Ovary (tissue), 10 donors: Measurements from ENCODE around the gene CPD. TPM values are rescaled to one million over a fixed set of nuclear protein-coding genes. Genes with fewer than 3 reads are reported as not detected.

Experiments used
- DNase-seq, 5 donors: peaks; one replicate each; pipeline ENCODE4 v3.0.0-alpha.2; 2019 to 2020
- H3K27ac ChIP-seq, 2 donors: fragments of 200-600 bp; one replicate each; pipeline versions ENCODE4 v1.5.1 to v1.8.0; 2019 to 2022
- H3K27me3 ChIP-seq: fragments of 200-600 bp; one replicate; pipeline ENCODE4 v1.8.0; 2022
- H3K36me3 ChIP-seq: fragments of 200-600 bp; sonication (generic); one replicate; pipeline ENCODE4 v1.5.1; 2019
- H3K4me1 ChIP-seq: one replicate; pipeline ENCODE4 v1.8.1; 2013; ENCODE audit warnings: mild to moderate bottlenecking, moderate library complexity; ENCODE audit not compliant: insufficient read depth
- H3K4me3 ChIP-seq: fragments of 200-600 bp; sonication (generic); one replicate; pipeline ENCODE4 v1.5.1; 2017
- H3K9me3 ChIP-seq, 2 donors: fragments of 200-600 bp in 1 of 2; sonication (generic) in 1 of 2; one replicate each; pipeline versions ENCODE4 v1.5.1 to v1.8.1; 2013 to 2019; ENCODE audit warnings: mild to moderate bottlenecking in 1 of 2, moderate library complexity in 1 of 2
- CTCF ChIP-seq, 3 donors: fragments of 450-650 bp in 2 of 3; fragments of 200-600 bp in 1 of 3; IDR thresholded peaks; one replicate each; pipeline versions ENCODE4 v1.5.1 to v1.8.0; 2016 to 2022; ENCODE audit warnings: antibody characterized with exemption in 3 of 3, mild to moderate bottlenecking in 1 of 3
- EP300 ChIP-seq: sonication (generic); formaldehyde crosslinking; IDR thresholded peaks from one replicate; pipeline ENCODE4 v1.6.1; 2017; ENCODE audit warnings: antibody characterized with exemption
- POLR2A ChIP-seq: fragments of 450-650 bp; IDR thresholded peaks from one replicate; pipeline ENCODE4 v1.6.1; 2017; ENCODE audit warnings: antibody characterized with exemption, mild to moderate bottlenecking, moderate library complexity
- WGBS, 3 donors: extraction: QIAGEN DNeasy Blood & Tissue Kit in 1 of 3; methylation state at CpG; one replicate each; pipeline versions ENCODE4 v1.1.5 to v1.1.7; 2013 to 2017; 5-methylcytosine and 5-hydroxymethylcytosine counted together
- intact Hi-C, 4 donors: fragments of 100-400 bp; cut with DNase I; formaldehyde crosslinking; loops; one replicate each; pipeline versions ENCODE4 v1.11.0 to v1.15.1; 2022 to 2023
- long read RNA-seq, 3 donors: library from polyadenylated mRNA in 2 of 3; unstranded in 2 of 3; transcript quantifications; one replicate each; pipeline ENCODE4 v2.0.0 and lab custom pipeline, GENCODE V29; 2021 to 2026
- polyA plus RNA-seq, 2 donors: library from polyadenylated mRNA; stranded (reverse); fragments of 200-250 nt in 1 of 2; fragments of 350-450 nt in 1 of 2; fragmentation: Illumina TruSeq in 1 of 2; extraction: RNeasy Lipid Tissue Mini Kit (QIAGEN cat#74804) in 1 of 2; gene quantifications; one replicate each; pipeline ENCODE4 v1.2.3, GENCODE V29; 2013 to 2014
- total RNA-seq, 7 donors: library from RNA; depleted of rRNA in 2 of 7; stranded (reverse); fragments of >200 nt in 2 of 7; fragmentation: NEBNext Ultra II Directional in 3 of 7; extraction: Animal tissue kit (Norgen Biotek cat#: 25700) in 3 of 7; gene quantifications; one replicate each; pipeline versions ENCODE4 v1.1.0 to v1.2.4, GENCODE V29; 2016 to 2023
- donor health status: DM: no; HTN: no; CAD: no; lungs with moderate emphysema.
- donor health status: DM: no; HTN: no; CAD: no.
- donor health status: Bipolar disorder and iron deficiency.
- donor health status: DM: yes; HTN: yes; CAD: no.
- donor health status: DM: no; HTN: no; CAD: no.
- donor health status: DM: yes; HTN: yes; CAD: no.

The CPD gene
- total RNA-seq (10 to 100 TPM; 24.4 to 53.8 (median 30.8) TPM), polyA plus RNA-seq (10 to 100 TPM in 1 of 2 donors, 1 to 10 TPM in 1; 8.6 to 18.9 TPM)
- long read RNA-seq, donor 1, partial matches to known transcripts = 8 of 9 reads
- long read RNA-seq, donor 1, other reads (novel, unspliced or antisense) = 1 of 9 reads
- long read RNA-seq, donor 2, full-length matches to known transcripts = 10 of 10 reads
- long read RNA-seq, donor 2, partial matches to known transcripts = 0 of 10 reads
- long read RNA-seq, donor 2, other reads (novel, unspliced or antisense) = 0 of 10 reads
- long read RNA-seq, donor 3, full-length matches to known transcripts = 43 of 46 reads
- long read RNA-seq, donor 3, partial matches to known transcripts = 0 of 46 reads
- long read RNA-seq, donor 3, other reads (novel, unspliced or antisense) = 3 of 46 reads

DNA sequence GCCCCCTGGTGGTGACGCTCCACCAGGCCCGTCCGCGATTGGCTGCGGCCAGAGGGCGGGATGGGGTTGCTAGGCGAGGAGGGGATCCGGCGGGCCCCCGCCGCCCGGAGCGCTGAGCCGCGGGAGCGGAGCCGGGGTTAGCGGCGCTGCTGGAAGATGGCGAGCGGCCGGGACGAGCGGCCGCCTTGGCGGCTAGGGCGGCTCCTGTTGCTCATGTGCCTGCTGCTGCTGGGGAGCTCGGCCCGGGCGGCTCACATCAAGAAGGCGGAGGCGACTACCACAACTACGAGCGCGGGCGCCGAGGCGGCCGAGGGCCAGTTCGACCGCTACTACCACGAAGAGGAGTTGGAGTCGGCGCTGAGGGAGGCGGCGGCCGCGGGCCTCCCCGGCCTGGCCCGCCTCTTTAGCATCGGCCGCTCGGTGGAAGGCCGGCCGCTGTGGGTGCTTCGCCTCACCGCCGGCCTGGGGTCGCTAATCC, at the start of gene CPD:
Gene CPD, plus strand, starts transcription at position 103 of the 478 bp plus-strand sequence. Its CDS starts 54 bp downstream, at position 157.
- 0 to 1% (median 0%) methylated on average over 52 to 59 of the region's 59 CpGs for WGBS, 3 donors
- Histone ChIP-seq H3K27me3 (no peaks in the 10 kb centered on the region), H3K4me1 (peaks cover 4% of the 10 kb centered on the region), H3K27ac (peak within 1 kb of the TSS; percentile 32 to 73), H3K36me3 (no peaks in the 10 kb centered on the region), H3K4me3 (peak within 1 kb of the TSS; percentile 88), H3K9me3 (no peaks in the 10 kb centered on the region)
- intact Hi-C loops = loop anchor here in 1 of 4 donors (5.0 kb wide), 1 partner anchor 262 kb away; the partner anchor contains the start of gene NSRP1
- DNase-seq = peak; percentile 96 to 99 (median 98)
- TF ChIP-seq POLR2A = peak; percentile 89
- TF ChIP-seq CTCF (IDR thresholded peaks at IDR 0.05) = no peak
- TF ChIP-seq EP300 = no peak

DNA sequence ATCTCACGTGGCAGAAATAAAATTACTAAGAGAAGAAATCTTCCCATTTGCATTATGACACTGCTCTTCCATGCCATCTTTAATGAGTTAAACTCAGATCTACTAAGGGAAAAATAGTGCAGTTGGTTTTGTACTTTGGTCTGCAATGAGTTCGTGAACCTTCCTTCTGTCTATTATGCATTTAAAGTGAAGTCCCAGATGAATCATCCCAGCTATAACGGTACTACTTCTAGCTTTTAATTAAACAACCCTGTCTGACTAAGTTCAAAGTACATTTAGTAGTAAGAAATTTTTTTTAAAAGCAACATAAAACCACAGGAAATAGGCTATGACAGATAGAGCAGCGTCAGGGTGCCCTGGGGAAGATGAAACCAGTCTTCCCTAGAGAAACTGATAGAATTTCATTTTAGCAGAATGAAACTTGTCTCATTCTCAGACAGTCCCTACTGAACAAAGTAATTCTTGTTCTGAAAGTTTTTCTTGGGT, 46.6 kb upstream of the CPD start:
- WGBS, 3 donors = 44 to 54% (median 46%) methylated on average over 4 of the region's 4 CpGs
- H3K27me3 ChIP-seq = no peaks in the 10 kb centered on the region
- H3K27ac ChIP-seq = no peak overlapping the region
- intact Hi-C loops = no loop called here
- no peaks in the 10 kb centered on the region for H3K9me3 ChIP-seq
- no peak for DNase-seq
- no peaks in the 10 kb centered on the region for H3K4me1 ChIP-seq
- TF ChIP-seq POLR2A = no peak
- TF ChIP-seq EP300 = no peak
- TF ChIP-seq CTCF (IDR thresholded peaks at IDR 0.05) = no peak
- H3K36me3 ChIP-seq = no peaks in the 10 kb centered on the region
- H3K4me3 ChIP-seq = no peak overlapping the region

DNA sequence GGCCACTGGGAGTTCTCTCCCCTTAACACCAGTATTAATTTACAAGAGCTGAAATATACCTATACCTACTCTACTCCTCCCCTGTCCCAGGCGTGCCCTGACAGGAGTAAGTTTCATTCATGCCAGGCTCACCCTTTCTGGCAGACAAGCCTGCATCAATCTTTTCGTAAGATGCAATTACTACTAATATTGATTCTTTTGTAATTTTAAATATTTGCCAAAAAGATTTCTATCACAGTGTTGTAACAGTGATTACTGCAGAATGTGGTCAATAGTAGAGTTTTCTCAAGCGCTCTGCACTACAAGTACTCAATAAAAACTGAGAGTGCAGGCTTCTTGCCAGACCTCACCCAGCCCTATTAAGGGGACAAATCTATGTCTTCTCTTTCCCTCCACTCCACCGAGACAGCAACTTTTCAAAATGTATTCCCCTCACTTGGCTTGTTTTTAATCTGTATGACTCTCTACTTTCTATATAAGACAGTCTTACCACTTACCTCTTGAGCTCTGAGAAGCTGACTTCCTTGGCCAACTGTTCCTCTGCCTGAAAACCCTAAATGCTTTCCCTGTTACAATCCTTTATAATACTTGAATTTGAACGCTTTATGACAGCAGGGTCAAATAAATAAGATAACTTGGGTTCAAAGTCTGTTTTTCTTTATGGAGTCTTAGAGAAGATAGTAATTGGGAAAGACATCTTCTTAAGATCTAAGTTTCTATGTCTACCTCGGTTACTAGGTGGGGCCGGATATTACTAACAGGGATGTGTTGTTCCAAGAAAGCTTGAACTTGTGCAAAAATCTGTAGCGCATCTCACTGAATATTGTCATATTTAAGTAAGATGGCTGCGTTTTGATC, 45.0 kb upstream of the CPD start, which contains the start of gene TMIGD1:
Gene TMIGD1, minus strand, starts transcription at position 555 of the 858 bp plus-strand sequence. CDS start 1,924 bp downstream, outside the sequence.
- Histone ChIP-seq H3K4me1 (no peaks in the 10 kb centered on the region), H3K9me3 (no peaks in the 10 kb centered on the region), H3K27ac (no peak within 1 kb of the TSS), H3K4me3 (no peak within 1 kb of the TSS), H3K36me3 (no peaks in the 10 kb centered on the region), H3K27me3 (no peaks in the 10 kb centered on the region)
- 85 to 90% (median 90%) methylated on average over 9 of the region's 9 CpGs for WGBS, 3 donors
- TF ChIP-seq EP300 (no peak), CTCF (IDR thresholded peaks at IDR 0.05) (no peak), POLR2A (no peak)
- DNase-seq = no peak
- intact Hi-C loops = no loop called here

DNA sequence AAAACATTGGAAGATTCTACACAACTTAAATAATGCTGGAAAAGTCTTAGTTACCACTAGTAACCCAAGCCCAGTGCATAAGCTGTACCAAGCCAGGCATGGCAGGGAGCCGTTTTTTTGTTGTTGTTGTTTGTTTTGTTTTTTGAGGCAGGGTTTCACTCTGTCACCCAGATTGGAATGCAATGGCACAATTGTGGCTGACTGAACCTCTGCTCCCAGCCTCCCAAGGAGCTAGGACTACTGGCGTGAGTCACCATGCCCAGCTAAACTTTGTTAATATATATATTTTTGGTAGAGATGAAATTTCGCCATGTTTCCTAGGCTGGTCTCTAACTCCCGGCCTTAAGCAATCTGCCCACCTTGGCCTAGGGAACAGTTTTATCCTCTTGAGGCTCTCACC, 44.3 kb upstream of the CPD start:
- DNase-seq = no peak
- TF ChIP-seq EP300 = no peak
- no peak for TF ChIP-seq POLR2A
- TF ChIP-seq CTCF (IDR thresholded peaks at IDR 0.05) = no peak

More for the DNA sequence above, 44.3 kb upstream of the CPD start:
- Histone ChIP-seq H3K4me3 (no peak overlapping the region), H3K27ac (no peak overlapping the region), H3K9me3 (no peaks in the 10 kb centered on the region), H3K27me3 (no peaks in the 10 kb centered on the region), H3K4me1 (no peaks in the 10 kb centered on the region), H3K36me3 (no peaks in the 10 kb centered on the region)
- intact Hi-C loops = no loop called here
- 87 to 95% (median 94%) methylated on average over 4 of the region's 4 CpGs for WGBS, 3 donors
